NOMO-1 treated with DMSO at 0.1 percent for 48 hours (cell line): Measurements from ENCODE around the gene CLMN.

Source experiments
- DNase-seq: peaks from one replicate; lab custom pipeline; 2025; ENCODE audit not compliant: unreplicated experiment; lab: John Stamatoyannopoulos, UW

The CLMN gene

DNA sequence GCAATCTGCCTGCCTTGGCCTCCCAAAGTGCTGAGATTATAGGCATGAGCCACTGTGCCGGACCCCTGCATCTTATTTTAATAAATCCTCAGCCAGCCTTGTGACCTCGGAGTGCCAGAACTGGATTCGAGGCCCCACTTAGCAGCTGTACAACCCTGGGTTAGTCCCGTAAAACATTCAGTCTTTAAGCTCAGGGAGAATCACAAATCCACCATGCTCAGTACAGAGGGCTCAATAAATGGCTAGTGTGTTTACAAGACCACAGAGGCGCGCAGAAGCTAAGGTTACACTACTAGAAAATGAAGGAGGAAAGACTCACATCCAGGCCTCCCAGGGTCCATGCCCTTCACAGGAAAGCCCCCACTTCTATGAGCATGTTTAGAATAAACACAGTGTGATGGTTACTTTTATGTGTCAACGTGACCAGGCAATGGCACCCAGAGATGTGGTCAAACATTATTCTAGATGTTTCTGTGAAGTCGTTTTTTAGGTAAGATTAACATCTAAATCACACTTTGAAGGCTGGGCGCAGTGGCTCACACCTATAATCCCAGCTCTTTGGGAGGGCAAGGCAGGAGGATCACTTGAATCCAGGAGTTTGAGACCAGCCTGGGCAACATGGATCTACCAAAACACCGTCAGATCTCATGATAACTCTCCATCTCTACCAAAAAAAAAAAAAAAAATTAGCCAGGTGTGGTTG lies 55.3 kb downstream of the CLMN start:
- DNase-seq: no peak

DNA sequence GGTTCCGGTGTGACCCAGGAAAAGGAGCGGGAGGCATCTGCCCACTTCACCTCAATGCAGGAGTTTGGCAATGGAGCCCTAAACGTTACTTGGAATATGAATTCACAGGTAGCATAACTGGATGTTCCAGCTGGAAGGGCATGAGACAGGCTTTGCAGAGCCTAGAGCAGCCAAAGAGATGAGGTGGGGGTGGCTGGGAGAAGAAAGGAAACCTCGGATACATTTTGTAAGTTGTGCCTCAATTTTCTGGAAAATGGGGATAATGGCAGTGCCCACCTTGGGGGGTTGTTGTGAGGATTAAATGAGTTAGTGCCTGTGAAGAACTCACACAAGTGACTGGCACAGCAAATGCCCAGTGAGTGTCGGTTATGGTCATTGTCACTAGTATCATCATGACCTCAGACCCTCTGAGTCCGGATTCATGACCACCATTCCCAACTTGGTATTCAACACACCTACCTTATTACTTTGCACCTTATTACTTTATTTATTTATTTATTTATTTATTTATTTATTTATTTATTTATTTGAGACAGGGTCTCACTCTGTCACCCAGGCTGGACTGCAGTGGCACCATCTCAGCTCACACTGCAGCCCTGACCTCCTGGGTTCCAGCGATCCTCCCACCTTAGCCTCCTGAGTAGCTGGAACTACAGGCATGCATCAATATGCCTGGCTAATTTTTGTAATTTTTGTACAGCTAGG lies 56.0 kb downstream of the CLMN start:
- no peak for DNase-seq

GRCh38 chr14:95262511-95262891 lies 57.2 kb downstream of the CLMN start:
- DNase-seq: no peak

DNA sequence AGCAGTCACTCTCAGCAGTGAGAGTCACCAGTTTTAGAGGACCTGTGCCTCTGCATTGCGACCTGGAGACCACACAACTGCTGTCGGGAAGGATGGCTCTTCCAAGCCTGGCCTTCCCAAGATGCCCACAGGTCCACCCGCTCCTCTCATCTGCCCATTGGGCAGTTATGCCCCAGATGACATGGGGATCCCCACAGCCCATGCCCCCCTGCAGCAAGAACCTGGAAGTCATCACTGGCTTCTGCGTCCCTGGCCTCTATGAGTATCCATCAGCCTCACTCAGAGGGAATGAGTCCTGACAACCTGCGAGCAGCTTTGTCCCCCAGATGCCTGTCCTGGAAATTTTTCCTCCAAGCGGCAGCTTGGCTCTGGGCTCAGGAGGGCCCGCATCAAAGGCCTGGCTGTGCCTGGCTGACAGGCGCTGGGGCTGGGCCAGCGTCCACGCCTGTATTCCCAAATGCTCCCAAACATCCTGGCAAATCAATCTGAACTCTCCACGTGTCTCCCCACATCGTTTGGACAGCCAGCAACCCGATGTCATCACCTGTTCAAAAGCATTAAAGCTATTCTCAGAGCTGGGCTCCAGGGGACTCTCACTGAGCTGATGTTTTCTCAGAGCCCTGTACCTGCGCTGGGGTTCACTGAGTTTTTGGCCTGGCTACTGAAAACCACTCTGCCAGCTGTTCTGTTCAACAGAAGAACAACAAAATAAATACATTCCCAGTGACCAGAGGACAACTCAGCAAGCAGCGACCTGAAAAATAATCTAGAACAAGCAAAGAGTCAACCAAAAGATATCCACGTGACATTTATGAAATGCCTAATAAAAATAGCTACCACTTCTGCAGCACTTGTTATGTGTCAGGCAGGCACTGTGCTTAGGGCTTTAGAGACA lies 57.8 kb downstream of the CLMN start:
- DNase-seq: no peak

DNA sequence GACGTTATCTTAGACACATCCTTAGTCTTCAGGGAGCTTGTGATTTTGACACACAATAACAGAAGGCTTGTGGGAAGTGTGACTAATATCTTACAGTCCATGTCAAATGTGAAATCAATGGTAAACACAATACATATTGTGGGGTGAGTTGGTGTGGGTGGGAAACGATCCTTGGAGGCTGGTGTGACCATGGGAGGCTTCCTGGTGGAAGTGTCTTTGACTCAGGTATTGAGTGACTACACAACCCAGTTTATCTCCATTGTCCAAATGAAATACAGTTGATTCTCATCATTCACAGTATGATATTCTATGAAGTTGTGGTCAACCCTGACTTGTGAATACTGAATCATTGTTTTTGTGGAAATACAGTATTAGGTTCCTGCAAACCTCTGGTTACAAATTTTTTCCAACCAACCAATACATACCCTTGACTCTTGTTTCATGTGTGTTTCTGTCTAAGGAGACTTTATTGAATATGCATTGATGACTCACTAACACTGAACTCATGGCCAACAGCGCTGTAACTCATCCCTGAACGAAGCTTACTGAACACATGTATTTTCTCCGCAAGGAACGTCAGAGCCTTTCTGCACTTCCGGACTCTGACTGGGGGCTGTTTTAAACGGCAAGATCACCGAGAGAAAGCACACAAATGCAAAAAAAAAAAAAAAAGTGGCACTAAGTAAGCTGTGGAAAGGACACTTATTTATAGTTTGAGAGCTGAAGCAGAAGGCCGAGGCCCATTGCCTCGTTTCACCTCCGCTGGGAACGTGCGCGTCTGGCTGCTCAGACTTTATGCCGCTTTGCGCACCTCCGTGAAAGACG lies 59.0 kb downstream of the CLMN start:
- DNase-seq: peak; percentile 12

GRCh38 chr14:95258754-95259593 lies 60.7 kb downstream of the CLMN start:
- DNase-seq: no peak

- DNase-seq: no peak
These were observed 61.6 kb downstream of the CLMN start for GRCh38 chr14:95258156-95258555.

GRCh38 chr14:95257521-95257920 lies 62.2 kb downstream of the CLMN start:
- no peak for DNase-seq

- DNase-seq: no peak
These were observed 63.0 kb downstream of the CLMN start for GRCh38 chr14:95256776-95257060.

DNA sequence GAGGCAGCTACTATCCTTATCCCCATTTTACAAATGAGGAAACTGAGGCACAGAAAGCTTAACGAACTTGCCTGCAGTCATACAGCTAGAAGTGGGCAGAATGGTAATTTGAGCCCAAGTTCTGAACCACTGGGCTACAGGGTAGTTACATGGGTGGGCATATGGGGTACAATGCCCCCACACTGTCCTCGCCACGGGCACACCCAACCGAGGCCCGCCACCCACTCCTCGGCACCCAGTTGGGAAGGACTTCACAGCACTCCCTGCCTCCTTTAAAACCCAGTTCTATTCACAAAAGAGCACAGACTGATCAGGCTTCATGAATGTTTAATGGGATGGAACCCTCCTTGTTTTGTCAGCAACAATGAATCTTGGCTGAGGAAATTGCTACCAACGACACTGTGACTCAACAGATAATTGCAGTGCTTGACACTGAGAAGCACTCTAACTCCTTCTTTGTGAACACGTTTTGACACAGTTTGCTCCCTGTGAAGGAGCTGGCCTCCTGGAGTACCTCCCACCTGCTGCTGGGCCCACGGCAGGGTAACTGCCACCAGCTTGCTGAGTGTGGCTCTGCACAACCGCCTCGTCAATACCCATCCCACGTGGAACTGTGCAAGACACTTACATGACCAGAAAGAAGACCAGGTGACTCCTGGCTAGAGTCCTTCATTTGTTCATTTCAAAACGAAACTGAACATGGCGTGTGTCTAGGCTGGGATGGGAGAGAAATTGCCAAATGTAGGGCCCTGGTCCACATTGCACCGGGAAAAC lies 63.5 kb downstream of the CLMN start:
- DNase-seq: peak; percentile 93

DNA sequence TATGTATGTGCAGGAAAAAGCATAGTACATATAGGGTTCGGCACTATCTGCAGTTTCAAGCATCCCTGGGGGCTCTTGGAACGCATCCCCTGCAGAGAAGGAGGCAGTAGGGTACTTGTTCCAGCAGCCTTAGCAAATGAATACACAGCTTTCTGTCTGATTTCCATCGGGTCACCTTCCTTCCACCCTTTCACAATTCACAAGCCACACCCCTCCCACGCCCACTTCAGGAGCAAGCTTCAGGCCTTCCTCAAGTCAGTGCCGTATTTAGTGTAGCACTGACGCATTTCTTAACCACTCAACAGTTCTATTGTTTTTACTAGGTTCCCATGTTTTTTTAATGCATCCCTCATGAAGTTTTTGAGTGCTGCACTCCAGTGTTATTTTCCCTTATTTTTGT lies 64.2 kb downstream of the CLMN start:
- DNase-seq: peak; percentile 96

GRCh38 chr14:95255013-95255412 lies 64.7 kb downstream of the CLMN start:
- no peak for DNase-seq

- no peak for DNase-seq
These were observed 65.4 kb downstream of the CLMN start for GRCh38 chr14:95254288-95254687.

DNA sequence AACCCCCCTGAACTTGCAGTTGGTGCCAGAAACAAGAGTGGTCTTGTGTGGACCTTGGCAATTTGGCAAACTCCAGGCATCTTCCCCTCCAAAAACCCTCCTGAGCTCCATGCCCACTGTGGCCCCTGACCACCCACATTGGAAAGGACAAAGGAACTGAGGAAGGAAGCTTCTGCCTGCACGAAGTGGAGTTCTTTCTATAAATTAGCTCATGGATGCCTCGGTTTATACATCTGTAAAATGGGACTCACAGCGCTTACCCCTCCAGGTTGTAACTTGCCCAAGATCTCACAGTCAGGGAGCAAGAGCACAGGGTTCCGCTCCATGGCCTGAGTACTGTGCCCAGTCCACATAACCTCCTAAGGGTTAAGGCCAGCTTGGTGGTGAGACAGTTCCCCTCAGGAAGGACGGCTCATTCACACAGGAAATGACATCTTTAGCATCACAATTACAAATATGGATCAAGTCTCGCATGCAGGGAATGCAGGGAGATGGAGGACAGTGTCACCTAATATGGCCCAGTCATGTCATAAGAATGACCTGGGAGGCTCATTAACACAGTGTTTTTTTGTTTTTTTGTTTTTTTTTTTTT lies 66.6 kb downstream of the CLMN start:
- no peak for DNase-seq

DNA sequence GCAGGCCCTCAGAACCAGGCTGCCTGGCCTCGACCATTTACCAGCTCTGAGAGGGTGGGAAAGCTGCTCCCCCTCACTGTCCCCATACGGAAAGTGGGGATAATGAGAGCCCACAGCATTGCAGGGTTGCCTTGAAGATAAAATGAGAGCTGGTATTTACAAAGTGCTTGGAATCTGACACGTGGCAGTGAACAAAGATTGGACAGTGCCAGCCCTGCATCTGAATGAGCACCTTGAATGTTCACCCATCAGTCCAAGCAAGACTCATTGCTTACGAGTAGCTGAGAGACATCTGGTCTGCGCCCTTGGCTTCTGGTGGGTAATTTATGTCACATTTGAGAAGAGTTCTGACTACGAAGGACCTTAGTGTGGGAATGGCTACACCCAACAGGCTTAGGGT lies 67.5 kb downstream of the CLMN start:
- no peak for DNase-seq

DNA sequence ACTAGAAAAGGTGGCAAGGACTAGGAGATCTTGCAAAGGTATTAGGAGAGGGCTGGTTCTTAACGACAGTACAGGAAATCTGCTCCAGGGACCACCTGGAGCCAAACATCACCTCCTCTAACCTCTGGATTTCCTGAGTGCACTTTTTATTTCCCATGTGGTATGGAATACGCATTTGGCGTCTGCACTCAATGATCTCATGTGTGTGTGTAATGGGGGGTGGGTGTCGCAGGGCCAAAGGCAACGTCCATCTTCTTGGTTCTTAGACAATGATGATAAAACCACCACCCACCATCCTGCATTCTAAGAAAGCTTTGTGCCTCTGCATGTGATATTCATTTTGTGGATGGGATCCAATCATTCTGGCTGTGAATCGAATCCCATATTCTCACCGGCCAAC lies 68.8 kb downstream of the CLMN start:
- DNase-seq: no peak

GRCh38 chr14:95250140-95250769 lies 69.5 kb downstream of the CLMN start:
- no peak for DNase-seq

- no peak for DNase-seq
These were observed 71.3 kb downstream of the CLMN start for GRCh38 chr14:95248432-95248831.

DNA sequence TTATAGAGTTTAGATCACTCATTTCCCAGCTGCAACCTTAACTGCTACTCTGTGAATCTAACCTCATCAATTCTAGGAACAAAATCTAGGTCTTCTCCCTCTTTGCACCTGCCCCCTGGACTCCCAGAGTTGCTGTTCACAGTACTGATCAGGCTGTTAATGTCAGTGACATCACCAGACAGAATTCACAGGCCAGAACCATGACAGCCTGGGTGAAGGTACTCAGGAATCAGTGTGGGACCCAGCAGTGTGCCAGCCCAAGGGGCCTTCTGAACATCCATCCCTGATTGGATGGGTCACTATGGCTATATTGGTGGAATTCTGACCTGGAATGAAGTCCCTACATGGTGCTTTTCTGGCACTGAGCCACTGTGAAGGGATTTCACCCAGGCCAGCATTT lies 72.8 kb downstream of the CLMN start:
- DNase-seq: no peak
